H1 (cell line): ENCODE data around the gene EPB41L1. TPM values are rescaled to one million over a fixed set of nuclear protein-coding genes. Genes with fewer than 3 reads are reported as not detected.

Experiments used
- EZH2 ChIP-seq: fragments of 200-600 bp; sonication (generic); IDR thresholded peaks from 2 replicates; pipeline ENCODE4 v1.7.1; 2012; ENCODE audit warnings: low read depth, mild to moderate bottlenecking, moderate library complexity, low read length, inconsistent platforms; ENCODE audit not compliant: severe bottlenecking
- polyA plus RNA-seq, 7 experiments: library from polyadenylated mRNA; depleted of rRNA in 3 of 7; stranded (reverse) in 5 of 7; unstranded in 2 of 7; fragments of >200 nt in 5 of 7; fragments of 200-250 nt in 2 of 7; gene quantifications; 1 replicate in 5 of 7; 2 replicates in 1 of 7; 4 replicates in 1 of 7; pipeline versions ENCODE4 v1.2.1 to v1.2.3, GENCODE V29; 2011 to 2013; ENCODE audit warnings: missing spikeins in 2 of 7, mixed read lengths in 2 of 7
- total RNA-seq: library from RNA; stranded (reverse); fragmentation: NEBNext Ultra II Directional; extraction: Animal tissue kit (Norgen Biotek cat#: 25700); gene quantifications from 2 replicates; pipeline ENCODE4 v1.2.1, GENCODE V29; 2021

Gene EPB41L1
- total and polyA plus RNA-seq, 2 of the 8 experiments (the other 6 are each of a cell fraction or from before 2014, with no cell fraction given): 14.8 to 36.0 TPM

DNA sequence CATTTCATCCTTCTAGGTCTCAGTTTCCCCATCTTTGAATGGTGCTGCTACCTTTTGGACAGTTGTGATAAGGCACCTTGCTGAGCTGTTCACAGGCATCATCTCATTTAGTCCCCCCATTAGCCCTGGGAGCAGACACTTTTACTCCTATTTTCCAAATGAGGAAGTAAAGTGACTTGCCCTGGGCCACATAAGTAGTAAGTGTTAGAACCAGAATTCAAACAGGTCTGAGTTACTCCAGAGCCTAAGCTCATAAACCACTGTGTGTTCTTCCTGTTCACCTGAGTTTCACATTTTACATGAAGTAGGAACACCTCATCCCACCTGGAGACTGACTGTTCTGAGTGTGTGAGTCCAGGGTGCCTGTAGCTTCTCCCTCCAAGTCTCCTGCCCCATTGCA is 43.5 kb upstream of the EPB41L1 start (continued):
- TF ChIP-seq EZH2: no peak
